Peyer's patch (tissue), 4 donors: ENCODE measurements around the gene MEF2D.
A peak's percentile ranks its signal among the peaks of the same experiment; 100 is the strongest.

Experiments used
- CTCF ChIP-seq, 6 experiments: fragments of 450-650 bp in 4 of 6; fragments of 200-600 bp in 2 of 6; sonication (generic) in 1 of 6; IDR thresholded peaks; one replicate each; pipeline ENCODE4 v1.5.1; 2017 to 2019; ENCODE audit warnings: antibody characterized with exemption in 6 of 6, mild to moderate bottlenecking in 3 of 6, moderate library complexity in 1 of 6
- POLR2A ChIP-seq, 2 donors: fragments of 450-650 bp; IDR thresholded peaks; one replicate each; pipeline ENCODE4 v1.5.1; 2017; ENCODE audit warnings: antibody characterized with exemption in 2 of 2, mild to moderate bottlenecking in 2 of 2, moderate library complexity in 2 of 2

DNA sequence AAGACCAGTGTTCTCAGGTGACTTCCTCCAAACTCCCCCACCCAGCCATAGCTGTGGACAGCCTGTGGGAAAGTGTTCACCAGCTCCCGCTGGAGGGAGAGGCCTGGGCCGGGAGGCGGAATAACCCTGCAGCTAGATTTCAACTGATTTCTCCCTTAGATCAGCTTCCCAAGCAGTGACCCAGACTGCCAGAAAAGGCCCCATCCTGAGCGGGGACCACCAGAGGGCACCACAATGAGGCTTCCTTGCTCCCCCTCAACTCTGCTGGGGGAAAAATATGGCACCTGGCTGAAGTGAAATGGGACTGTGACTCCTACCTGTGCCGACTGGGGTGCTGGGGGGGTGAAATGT is 80.7 kb downstream of the MEF2D start:
- TF ChIP-seq CTCF (IDR thresholded peaks at IDR 0.05): peak in 1 of 6 experiments; percentile 32
- TF ChIP-seq POLR2A (IDR thresholded peaks at IDR 0.05): no peak
